ENCODE measurements around the gene FCN1.
A peak's percentile ranks its signal among the peaks of the same experiment; 100 is the strongest.

Gene FCN1

DNA sequence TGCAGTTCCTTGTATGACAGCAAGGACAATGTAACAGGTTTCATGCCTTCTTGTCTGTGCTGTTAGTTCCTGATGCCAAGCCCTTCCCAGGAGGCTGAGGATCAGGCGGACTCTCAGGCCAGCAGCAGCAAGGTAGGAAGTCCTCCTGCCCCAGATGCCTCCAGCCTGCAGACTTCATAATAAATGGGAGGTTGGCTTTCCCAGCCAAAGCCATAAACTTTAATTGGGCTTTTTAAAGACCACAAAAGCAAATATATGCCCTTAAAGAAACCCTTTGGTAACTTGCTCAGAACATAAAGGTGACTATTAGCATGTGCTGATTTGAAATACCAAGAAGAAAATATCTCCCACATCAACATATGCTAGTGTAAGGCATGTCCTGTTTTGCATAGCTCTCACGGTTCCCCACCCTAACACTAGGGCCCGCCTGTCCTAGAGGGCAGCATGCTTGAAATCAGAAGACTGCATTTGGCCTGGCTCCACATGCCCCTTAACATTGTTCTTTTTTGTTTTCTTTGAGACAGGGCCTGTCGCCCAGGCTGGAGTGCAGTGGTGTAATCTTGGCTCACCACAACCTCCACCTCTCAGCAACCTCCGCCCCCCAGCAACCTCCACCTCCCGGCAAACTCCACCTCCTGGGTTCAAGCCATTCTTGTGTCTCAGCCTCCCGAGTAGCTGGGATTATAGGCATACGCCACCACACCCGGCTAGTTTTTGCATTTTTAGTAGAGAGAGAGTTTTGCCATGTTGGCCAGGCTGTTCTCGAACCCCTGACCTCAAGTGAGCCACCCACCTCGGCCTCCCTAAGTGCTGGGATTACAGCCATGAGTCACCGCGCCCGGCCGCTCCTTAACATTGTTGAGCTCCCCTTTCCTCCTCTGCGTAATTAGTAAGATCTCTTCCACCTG, 44.6 kb upstream of the FCN1 start:
- Histone ChIP-seq H3K9me3 (ENCODE audit: severe bottlenecking) (no peaks in the 10 kb centered on the region), H3K4me3 (ENCODE audit: severe bottlenecking) (no peak overlapping the region), H3K4me1 (ENCODE audit: insufficient read depth, poor library complexity, severe bottlenecking) (no peaks in the 10 kb centered on the region), H3K36me3 (ENCODE audit: low read depth) (no peaks in the 10 kb centered on the region), H3K27me3 (ENCODE audit: insufficient read depth, poor library complexity, severe bottlenecking) (peaks cover 48% of the 10 kb centered on the region), H3K27ac (ENCODE audit: poor library complexity, severe bottlenecking) (no peak overlapping the region)
- ATAC-seq (ENCODE audit: low read depth) (no peak), DNase-seq (ENCODE audit: low spot score) (peak; percentile 29)
- TF ChIP-seq, protein P1, sequence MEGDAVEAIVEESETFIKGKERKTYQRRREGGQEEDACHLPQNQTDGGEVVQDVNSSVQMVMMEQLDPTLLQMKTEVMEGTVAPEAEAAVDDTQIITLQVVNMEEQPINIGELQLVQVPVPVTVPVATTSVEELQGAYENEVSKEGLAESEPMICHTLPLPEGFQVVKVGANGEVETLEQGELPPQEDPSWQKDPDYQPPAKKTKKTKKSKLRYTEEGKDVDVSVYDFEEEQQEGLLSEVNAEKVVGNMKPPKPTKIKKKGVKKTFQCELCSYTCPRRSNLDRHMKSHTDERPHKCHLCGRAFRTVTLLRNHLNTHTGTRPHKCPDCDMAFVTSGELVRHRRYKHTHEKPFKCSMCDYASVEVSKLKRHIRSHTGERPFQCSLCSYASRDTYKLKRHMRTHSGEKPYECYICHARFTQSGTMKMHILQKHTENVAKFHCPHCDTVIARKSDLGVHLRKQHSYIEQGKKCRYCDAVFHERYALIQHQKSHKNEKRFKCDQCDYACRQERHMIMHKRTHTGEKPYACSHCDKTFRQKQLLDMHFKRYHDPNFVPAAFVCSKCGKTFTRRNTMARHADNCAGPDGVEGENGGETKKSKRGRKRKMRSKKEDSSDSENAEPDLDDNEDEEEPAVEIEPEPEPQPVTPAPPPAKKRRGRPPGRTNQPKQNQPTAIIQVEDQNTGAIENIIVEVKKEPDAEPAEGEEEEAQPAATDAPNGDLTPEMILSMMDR (IDR thresholded peaks at IDR 0.05; ENCODE audit: poor library complexity, severe bottlenecking): no peak

DNA sequence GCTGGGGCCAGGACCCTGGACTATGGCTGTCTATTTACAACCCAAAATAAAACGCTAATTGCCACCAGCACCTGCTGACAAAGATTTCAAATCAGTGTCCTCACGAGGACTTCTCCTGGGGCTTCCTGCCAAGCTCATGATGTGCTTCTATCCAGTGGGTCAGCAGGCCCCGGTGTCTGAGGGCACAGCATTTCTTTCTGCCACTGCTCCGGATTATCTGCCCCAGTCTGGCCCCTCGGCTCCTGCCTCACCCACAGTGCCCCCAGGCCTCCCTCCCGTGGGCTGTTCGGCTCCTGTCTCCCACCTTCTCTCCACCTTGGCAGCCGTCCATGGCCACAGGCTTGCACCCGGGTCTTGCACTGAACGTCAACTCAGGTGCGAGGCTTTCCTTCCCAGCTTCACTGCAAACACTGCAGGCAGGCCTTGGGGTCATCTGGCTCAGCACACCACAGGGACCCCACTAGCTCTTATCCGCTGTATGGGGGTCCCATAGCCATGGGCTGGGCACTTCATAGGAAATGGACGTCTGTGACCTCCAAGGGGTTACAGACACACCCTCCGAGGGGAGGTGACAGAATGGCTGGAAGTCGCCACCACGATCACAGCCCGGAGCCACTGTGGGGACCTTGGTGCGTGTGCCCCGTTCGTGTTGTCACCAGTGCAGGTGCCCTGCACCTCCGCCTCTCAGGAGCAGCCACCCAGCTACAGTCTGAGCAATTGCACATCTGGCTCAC, 43.8 kb upstream of the FCN1 start:
- peak; percentile 65 for DNase-seq (ENCODE audit: low spot score)

DNA sequence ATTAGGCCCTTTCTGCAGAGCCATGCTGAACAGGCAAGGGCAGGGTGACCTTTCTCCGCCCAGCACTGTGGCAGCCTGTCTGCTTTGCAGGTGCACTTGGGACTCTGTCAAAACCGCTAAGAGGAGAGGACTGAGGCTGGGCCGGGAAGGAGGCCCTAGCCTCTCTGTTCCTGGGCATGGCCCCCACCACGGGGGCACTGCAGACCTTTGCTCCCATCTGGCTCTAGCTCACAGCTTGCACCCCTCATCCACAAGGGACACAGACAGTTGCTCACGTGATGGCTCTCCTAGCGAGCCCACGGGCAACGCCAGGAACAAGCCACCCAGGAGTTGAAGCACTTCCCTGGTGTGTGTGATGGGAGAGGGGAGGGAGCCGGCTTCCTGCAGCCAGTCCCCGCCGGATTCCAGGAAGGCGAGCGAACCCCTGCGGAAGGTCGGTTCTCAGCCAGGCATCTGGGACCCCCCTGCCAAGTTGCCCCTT, 43.0 kb upstream of the FCN1 start:
- no peaks in the 10 kb centered on the region for H3K36me3 ChIP-seq (ENCODE audit: low read depth)
- H3K9me3 ChIP-seq (ENCODE audit: severe bottlenecking): no peaks in the 10 kb centered on the region
- H3K27ac ChIP-seq (ENCODE audit: poor library complexity, severe bottlenecking): no peak overlapping the region
- H3K27me3 ChIP-seq (ENCODE audit: insufficient read depth, poor library complexity, severe bottlenecking): peaks cover 48% of the 10 kb centered on the region
- no peaks in the 10 kb centered on the region for H3K4me1 ChIP-seq (ENCODE audit: insufficient read depth, poor library complexity, severe bottlenecking)
- TF ChIP-seq, protein P1 (IDR thresholded peaks at IDR 0.05; ENCODE audit: poor library complexity, severe bottlenecking): no peak
- ATAC-seq (ENCODE audit: low read depth): no peak
- DNase-seq (ENCODE audit: low spot score): peak; percentile 33
- H3K4me3 ChIP-seq (ENCODE audit: severe bottlenecking): no peak overlapping the region

More for the DNA sequence above, 43.8 kb upstream of the FCN1 start:
- Histone ChIP-seq H3K4me1 (ENCODE audit: insufficient read depth, poor library complexity, severe bottlenecking) (no peaks in the 10 kb centered on the region), H3K27ac (ENCODE audit: poor library complexity, severe bottlenecking) (no peak overlapping the region), H3K4me3 (ENCODE audit: severe bottlenecking) (no peak overlapping the region), H3K9me3 (ENCODE audit: severe bottlenecking) (no peaks in the 10 kb centered on the region), H3K36me3 (ENCODE audit: low read depth) (no peaks in the 10 kb centered on the region), H3K27me3 (ENCODE audit: insufficient read depth, poor library complexity, severe bottlenecking) (peaks cover 48% of the 10 kb centered on the region)
- no peak for ATAC-seq (ENCODE audit: low read depth)
- TF ChIP-seq, protein P1 (IDR thresholded peaks at IDR 0.05; ENCODE audit: poor library complexity, severe bottlenecking): no peak

DNA sequence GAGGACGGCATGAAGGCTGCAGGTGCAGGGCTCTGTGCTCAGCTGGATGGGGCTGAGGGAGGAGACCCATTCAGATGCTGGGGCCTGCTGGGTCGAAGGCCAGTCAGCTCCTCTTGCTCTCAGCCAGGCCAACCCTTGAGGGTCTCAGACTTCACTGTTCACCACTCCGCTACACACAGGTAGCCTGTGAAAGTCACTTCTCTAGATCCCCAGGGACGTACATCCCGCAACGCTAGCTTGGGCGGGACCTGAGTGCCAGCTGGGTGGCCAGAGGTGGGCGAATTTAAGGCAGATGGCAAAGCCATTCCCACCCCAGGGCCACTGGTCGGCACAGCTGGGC, 42.2 kb upstream of the FCN1 start:
- ATAC-seq (ENCODE audit: low read depth) (no peak), DNase-seq (ENCODE audit: low spot score) (peak; percentile 22)
- TF ChIP-seq, protein P1 (IDR thresholded peaks at IDR 0.05; ENCODE audit: poor library complexity, severe bottlenecking): no peak
- Histone ChIP-seq H3K36me3 (ENCODE audit: low read depth) (no peaks in the 10 kb centered on the region), H3K4me1 (ENCODE audit: insufficient read depth, poor library complexity, severe bottlenecking) (no peaks in the 10 kb centered on the region), H3K4me3 (ENCODE audit: severe bottlenecking) (no peak overlapping the region), H3K27me3 (ENCODE audit: insufficient read depth, poor library complexity, severe bottlenecking) (peaks cover 44% of the 10 kb centered on the region), H3K27ac (ENCODE audit: poor library complexity, severe bottlenecking) (no peak overlapping the region), H3K9me3 (ENCODE audit: severe bottlenecking) (no peaks in the 10 kb centered on the region)
